DMS53 (cell line): ENCODE results near the gene PLEKHD1.
A peak's percentile ranks its signal among the peaks of the same experiment; 100 is the strongest.
"Not testable (repeated sequence)": the region's sequence is repeated elsewhere in the genome, so short reads cannot be mapped to it uniquely, and the experiment has no call there.

Experiments
- DNase-seq: peaks from one replicate; lab custom pipeline; 2025; lab: John Stamatoyannopoulos, UW

The PLEKHD1 gene

GRCh38 chr14:69484444-69485314, at the start of gene PLEKHD1:
PLEKHD1 (plus strand) TSS chr14:69484728; CDS start chr14:69484966, 238 bp downstream.
- DNase-seq: peak; percentile 75

GRCh38 chr14:69439521-69440270, 44.8 kb upstream of the PLEKHD1 start:
- DNase-seq: no peak

- DNase-seq: no peak
These were observed 42.6 kb upstream of the PLEKHD1 start for GRCh38 chr14:69441948-69442347.

GRCh38 chr14:69443296-69443805, 41.2 kb upstream of the PLEKHD1 start:
- no peak for DNase-seq

GRCh38 chr14:69449216-69449615, 35.3 kb upstream of the PLEKHD1 start:
- no peak for DNase-seq

GRCh38 chr14:69451941-69452340, 32.6 kb upstream of the PLEKHD1 start:
- no peak for DNase-seq

GRCh38 chr14:69458350-69458749, 26.2 kb upstream of the PLEKHD1 start:
- DNase-seq: no peak

GRCh38 chr14:69459122-69459521, 25.4 kb upstream of the PLEKHD1 start:
- no peak for DNase-seq

- peak; percentile 86 for DNase-seq
These were observed 24.3 kb upstream of the PLEKHD1 start for GRCh38 chr14:69460093-69460701.

GRCh38 chr14:69464379-69464778, 20.1 kb upstream of the PLEKHD1 start:
- no peak for DNase-seq

- no peak for DNase-seq
These were observed 19.7 kb upstream of the PLEKHD1 start for GRCh38 chr14:69464829-69465228.

GRCh38 chr14:69468949-69469348, 15.6 kb upstream of the PLEKHD1 start:
- peak; percentile 34 for DNase-seq

- no peak for DNase-seq
These were observed 13.1 kb upstream of the PLEKHD1 start for GRCh38 chr14:69471436-69471835.

GRCh38 chr14:69471916-69472315, 12.6 kb upstream of the PLEKHD1 start:
- DNase-seq: no peak

GRCh38 chr14:69473260-69473659, 11.3 kb upstream of the PLEKHD1 start:
- DNase-seq: no peak

GRCh38 chr14:69473946-69474345, 10.6 kb upstream of the PLEKHD1 start:
- no peak for DNase-seq

- peak; percentile 60 for DNase-seq
These were observed 9.2 kb upstream of the PLEKHD1 start for GRCh38 chr14:69475194-69475818.

GRCh38 chr14:69476824-69477450, 7.6 kb upstream of the PLEKHD1 start:
- peak; percentile 16 for DNase-seq

GRCh38 chr14:69478055-69478454, 6.5 kb upstream of the PLEKHD1 start:
- DNase-seq: not testable (repeated sequence)

GRCh38 chr14:69479696-69480095, 4.8 kb upstream of the PLEKHD1 start:
- DNase-seq: no peak

GRCh38 chr14:69480136-69480535, 4.4 kb upstream of the PLEKHD1 start:
- DNase-seq: no peak
